22Rv1 (cell line): ENCODE data around the gene PTPN3.

ENCODE experiments used
- ZFX ChIP-seq: fragments of 450-650 bp; IDR thresholded peaks from 2 replicates; pipeline ENCODE4 v1.6.1; 2017; ENCODE audit warnings: antibody characterized with exemption, borderline replicate concordance
- TF ChIP-seq, protein P1 (sequence below): fragments of 450-650 bp; IDR thresholded peaks from 2 replicates; pipeline ENCODE4 v1.5.1; 2017; ENCODE audit warnings: mild to moderate bottlenecking

DNA sequence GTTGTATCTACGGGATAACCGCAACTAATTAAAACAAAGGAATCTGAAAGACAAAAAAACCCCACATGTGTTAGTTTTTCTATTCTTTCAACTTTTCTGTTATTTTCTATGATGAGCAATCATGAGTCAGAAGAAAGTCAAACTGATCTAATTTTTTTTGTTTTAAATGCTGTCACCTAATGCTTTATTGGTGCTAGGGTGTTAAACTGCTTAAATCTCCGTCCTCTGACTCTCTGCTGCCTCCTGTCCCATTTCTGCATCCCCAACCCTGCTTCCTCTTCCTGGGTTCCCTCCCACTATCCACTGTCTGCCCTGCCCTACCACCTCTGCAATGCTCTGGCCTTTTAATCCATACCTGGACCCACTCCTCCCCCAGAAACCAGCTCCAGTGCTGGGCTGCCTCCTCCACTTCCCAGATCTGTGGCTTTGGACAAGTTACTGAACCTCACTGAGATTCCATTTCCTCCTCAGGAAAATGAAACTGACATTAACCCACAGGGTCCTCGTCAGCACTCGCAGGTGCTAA is 15.7 kb downstream of the PTPN3 start:
- TF ChIP-seq, protein P1, sequence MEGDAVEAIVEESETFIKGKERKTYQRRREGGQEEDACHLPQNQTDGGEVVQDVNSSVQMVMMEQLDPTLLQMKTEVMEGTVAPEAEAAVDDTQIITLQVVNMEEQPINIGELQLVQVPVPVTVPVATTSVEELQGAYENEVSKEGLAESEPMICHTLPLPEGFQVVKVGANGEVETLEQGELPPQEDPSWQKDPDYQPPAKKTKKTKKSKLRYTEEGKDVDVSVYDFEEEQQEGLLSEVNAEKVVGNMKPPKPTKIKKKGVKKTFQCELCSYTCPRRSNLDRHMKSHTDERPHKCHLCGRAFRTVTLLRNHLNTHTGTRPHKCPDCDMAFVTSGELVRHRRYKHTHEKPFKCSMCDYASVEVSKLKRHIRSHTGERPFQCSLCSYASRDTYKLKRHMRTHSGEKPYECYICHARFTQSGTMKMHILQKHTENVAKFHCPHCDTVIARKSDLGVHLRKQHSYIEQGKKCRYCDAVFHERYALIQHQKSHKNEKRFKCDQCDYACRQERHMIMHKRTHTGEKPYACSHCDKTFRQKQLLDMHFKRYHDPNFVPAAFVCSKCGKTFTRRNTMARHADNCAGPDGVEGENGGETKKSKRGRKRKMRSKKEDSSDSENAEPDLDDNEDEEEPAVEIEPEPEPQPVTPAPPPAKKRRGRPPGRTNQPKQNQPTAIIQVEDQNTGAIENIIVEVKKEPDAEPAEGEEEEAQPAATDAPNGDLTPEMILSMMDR, result no peak
- TF ChIP-seq ZFX, result no peak
